ENCODE measurements around the gene DVL1. TPM values are rescaled to one million over a fixed set of nuclear protein-coding genes. Genes with fewer than 3 reads are reported as not detected.
"Not testable (repeated sequence)": the region's sequence is repeated elsewhere in the genome, so short reads cannot be mapped to it uniquely, and the experiment has no call there.

The DVL1 gene
- total RNA-seq, 2 donors from 2014 or later = 46.6 to 52.2 TPM

GRCh38 chr1:1318777-1319645 is 30.2 kb downstream of the DVL1 start:
- H3K36me3 Mint-ChIP-seq (ENCODE audit: insufficient read depth in 2 of 2) = peaks cover 5 to 9% of the 10 kb centered on the region in 2 donors

GRCh38 chr1:1318131-1318652 is 31.0 kb downstream of the DVL1 start:
- no peaks in the 10 kb centered on the region for H3K9me3 Mint-ChIP-seq
- no peak for ATAC-seq (replicated peaks in 1 of 2)
- H3K36me3 Mint-ChIP-seq (ENCODE audit: insufficient read depth in 2 of 2) = peaks cover 2 to 7% of the 10 kb centered on the region in 2 donors
- H3K4me1 Mint-ChIP-seq (ENCODE audit: low read depth) = peaks cover 13% of the 10 kb centered on the region
- H3K4me3 Mint-ChIP-seq = no peak overlapping the region
- no peaks in the 10 kb centered on the region for H3K27me3 Mint-ChIP-seq (ENCODE audit: low read depth)
- H3K27ac Mint-ChIP-seq = no peak overlapping the region
- DNase-seq = no peak

More at GRCh38 chr1:1318777-1319645, 30.2 kb downstream of the DVL1 start:
- DNase-seq (no peak), ATAC-seq (replicated peaks in 1 of 2) (peak in 1 of 2 donors; percentile 16)
- Mint-ChIP-seq H3K27me3 (ENCODE audit: low read depth) (no peaks in the 10 kb centered on the region), H3K4me3 (no peak overlapping the region), H3K27ac (peak overlapping the region; percentile 52), H3K4me1 (ENCODE audit: low read depth) (peaks cover 19% of the 10 kb centered on the region), H3K9me3 (no peaks in the 10 kb centered on the region)

DNA sequence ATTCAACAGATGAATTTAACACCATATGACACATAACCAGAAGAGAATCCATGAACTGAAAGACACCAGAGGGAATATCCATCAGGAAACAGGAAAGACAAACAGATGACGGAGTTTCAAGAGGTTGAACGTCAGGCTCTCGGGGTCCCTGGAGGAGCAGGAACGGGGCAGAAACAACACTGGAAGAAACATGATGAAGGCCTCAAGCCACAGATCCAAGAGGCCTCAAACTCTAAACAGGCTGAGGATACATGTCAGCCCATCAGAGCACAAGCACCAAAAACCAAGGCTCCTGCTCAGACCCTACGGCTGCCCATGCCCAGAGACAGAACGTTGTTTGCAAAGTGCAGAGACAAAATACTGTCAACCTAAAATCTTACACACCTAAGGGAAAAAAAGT is 31.8 kb downstream of the DVL1 start:
- Mint-ChIP-seq H3K4me1 (ENCODE audit: low read depth) (peaks cover 5% of the 10 kb centered on the region), H3K4me3 (no peak overlapping the region), H3K27me3 (ENCODE audit: low read depth) (no peaks in the 10 kb centered on the region), H3K9me3 (no peaks in the 10 kb centered on the region), H3K27ac (no peak overlapping the region), H3K36me3 (ENCODE audit: insufficient read depth in 2 of 2) (peaks cover 0 to 7% of the 10 kb centered on the region in 2 donors)
- ATAC-seq (replicated peaks in 1 of 2) (no peak), DNase-seq (no peak)

- H3K4me1 Mint-ChIP-seq (ENCODE audit: low read depth); H3K36me3 Mint-ChIP-seq (ENCODE audit: insufficient read depth in 2 of 2); H3K9me3 Mint-ChIP-seq; H3K27me3 Mint-ChIP-seq (ENCODE audit: low read depth); ATAC-seq (replicated peaks in 1 of 2); H3K27ac Mint-ChIP-seq; H3K4me3 Mint-ChIP-seq; DNase-seq: not testable (repeated sequence)
Observed at GRCh38 chr1:1316199-1316598, 33.0 kb downstream of the DVL1 start.

DNA sequence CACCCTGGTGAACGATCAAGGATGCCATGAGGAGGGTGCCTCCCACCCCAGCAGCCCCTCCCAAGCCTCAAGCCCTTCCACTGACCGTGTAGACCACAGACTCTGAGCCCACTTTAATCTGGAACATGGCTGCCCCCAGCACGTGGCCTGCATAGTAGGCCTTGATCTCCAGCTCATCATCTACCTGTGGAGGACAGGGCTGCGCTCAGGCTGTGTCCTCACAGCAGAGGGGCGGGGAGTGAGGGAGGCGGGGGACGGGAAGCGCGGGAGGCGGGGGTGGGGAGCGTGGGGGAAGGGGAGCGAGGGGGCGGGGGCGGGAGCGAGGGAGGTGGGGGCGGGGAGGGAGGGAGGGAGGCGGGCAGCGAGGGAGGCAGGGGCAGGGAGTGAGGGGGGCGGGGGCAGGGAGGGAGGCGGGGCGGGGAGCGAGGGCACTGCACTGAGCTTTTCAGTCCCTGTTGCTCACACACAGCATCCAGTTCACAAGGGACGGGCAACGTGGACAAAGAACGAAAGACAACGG is 33.7 kb downstream of the DVL1 start:
- DNase-seq (no peak), ATAC-seq (replicated peaks in 1 of 2) (no peak)
- H3K9me3 Mint-ChIP-seq = no peaks in the 10 kb centered on the region
- no peaks in the 10 kb centered on the region for H3K27me3 Mint-ChIP-seq (ENCODE audit: low read depth)
- H3K36me3 Mint-ChIP-seq (ENCODE audit: insufficient read depth in 2 of 2) = peaks cover 0 to 7% of the 10 kb centered on the region in 2 donors
- no peak overlapping the region for H3K27ac Mint-ChIP-seq
- H3K4me3 Mint-ChIP-seq = no peak overlapping the region
- no peaks in the 10 kb centered on the region for H3K4me1 Mint-ChIP-seq (ENCODE audit: low read depth)

- no peaks in the 10 kb centered on the region for H3K27me3 Mint-ChIP-seq (ENCODE audit: low read depth)
- no peak overlapping the region for H3K27ac Mint-ChIP-seq
- no peak for DNase-seq
- no peaks in the 10 kb centered on the region for H3K9me3 Mint-ChIP-seq
- peaks cover 0 to 7% of the 10 kb centered on the region in 2 donors for H3K36me3 Mint-ChIP-seq (ENCODE audit: insufficient read depth in 2 of 2)
- ATAC-seq (replicated peaks in 1 of 2) = no peak
- no peaks in the 10 kb centered on the region for H3K4me1 Mint-ChIP-seq (ENCODE audit: low read depth)
- H3K4me3 Mint-ChIP-seq = no peak overlapping the region
Observed at GRCh38 chr1:1314678-1315335, 34.4 kb downstream of the DVL1 start.

DNA sequence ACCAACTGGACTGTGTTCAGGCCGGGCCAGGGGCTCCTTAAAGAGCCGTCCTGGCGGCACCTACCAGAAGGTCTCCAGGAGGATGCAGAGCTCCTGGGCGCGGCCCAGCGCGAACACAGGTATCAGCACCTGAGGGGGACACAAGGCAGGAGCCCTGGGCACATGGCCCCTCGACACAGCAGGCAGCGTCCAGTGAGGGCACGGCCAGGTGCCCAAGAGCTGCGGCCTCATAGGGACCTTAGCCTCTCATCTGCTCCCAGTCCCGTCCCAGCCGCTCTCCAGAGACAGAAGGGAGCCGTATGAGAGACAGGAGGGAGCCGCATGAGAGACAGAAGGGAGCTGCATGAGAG is 35.0 kb downstream of the DVL1 start:
- Mint-ChIP-seq H3K27ac (no peak overlapping the region), H3K4me1 (ENCODE audit: low read depth) (no peaks in the 10 kb centered on the region), H3K36me3 (ENCODE audit: insufficient read depth in 2 of 2) (peaks cover 0 to 4% of the 10 kb centered on the region in 2 donors), H3K9me3 (no peaks in the 10 kb centered on the region), H3K27me3 (ENCODE audit: low read depth) (no peaks in the 10 kb centered on the region), H3K4me3 (no peak overlapping the region)
- ATAC-seq (replicated peaks in 1 of 2) (no peak), DNase-seq (no peak)

DNA sequence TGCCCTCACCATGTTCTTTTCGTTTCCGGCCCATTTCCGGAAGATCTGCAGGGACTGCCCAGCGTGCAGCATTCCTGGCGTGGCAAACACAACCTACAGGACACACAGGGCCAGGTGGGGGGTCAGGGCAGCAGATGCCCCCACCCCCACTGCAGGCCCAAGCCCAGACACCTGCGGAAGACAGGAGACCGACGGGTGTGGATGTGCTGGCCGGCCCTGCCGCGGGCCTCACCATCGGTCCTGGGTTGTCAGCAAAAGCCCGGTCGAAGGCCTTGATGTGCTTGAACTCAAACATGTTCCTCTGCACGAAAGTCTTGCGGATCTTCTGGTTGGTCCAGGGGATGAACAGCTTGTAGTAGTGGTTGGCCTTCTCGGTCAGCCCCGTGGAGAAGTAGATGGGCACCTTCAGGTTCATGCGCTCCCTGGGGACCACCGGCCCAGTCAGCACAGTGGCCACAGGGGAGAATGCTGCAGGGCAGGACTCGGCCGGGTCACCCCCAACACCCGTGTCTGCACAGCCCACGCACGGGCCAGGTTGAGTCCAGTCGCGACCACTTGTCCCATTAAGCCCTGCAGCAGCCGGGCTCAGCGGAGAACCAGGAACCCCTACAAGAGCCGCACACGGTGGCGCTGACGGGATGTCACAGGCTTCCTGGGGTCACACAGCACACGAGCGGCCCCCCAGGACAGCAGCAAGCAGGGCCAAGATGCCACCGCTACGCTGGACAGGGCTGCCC is 35.5 kb downstream of the DVL1 start:
- Mint-ChIP-seq H3K4me1 (ENCODE audit: low read depth) (no peaks in the 10 kb centered on the region), H3K27ac (no peak overlapping the region), H3K4me3 (no peak overlapping the region)

GRCh38 chr1:1312450-1313314 is 36.5 kb downstream of the DVL1 start:
- DNase-seq (no peak), ATAC-seq (replicated peaks in 1 of 2) (no peak)
- no peaks in the 10 kb centered on the region for H3K9me3 Mint-ChIP-seq
- no peak overlapping the region for H3K27ac Mint-ChIP-seq
- H3K4me3 Mint-ChIP-seq = no peak overlapping the region
- no peaks in the 10 kb centered on the region for H3K4me1 Mint-ChIP-seq (ENCODE audit: low read depth)
- peaks cover 0 to 1% of the 10 kb centered on the region in 2 donors for H3K36me3 Mint-ChIP-seq (ENCODE audit: insufficient read depth in 2 of 2)
- H3K27me3 Mint-ChIP-seq (ENCODE audit: low read depth) = no peaks in the 10 kb centered on the region

More for the DNA sequence above, 35.5 kb downstream of the DVL1 start:
- Mint-ChIP-seq H3K9me3 (no peaks in the 10 kb centered on the region), H3K36me3 (ENCODE audit: insufficient read depth in 2 of 2) (peaks cover 0 to 1% of the 10 kb centered on the region in 2 donors), H3K27me3 (ENCODE audit: low read depth) (no peaks in the 10 kb centered on the region)
- no peak for DNase-seq
- ATAC-seq (replicated peaks in 1 of 2) = no peak

DNA sequence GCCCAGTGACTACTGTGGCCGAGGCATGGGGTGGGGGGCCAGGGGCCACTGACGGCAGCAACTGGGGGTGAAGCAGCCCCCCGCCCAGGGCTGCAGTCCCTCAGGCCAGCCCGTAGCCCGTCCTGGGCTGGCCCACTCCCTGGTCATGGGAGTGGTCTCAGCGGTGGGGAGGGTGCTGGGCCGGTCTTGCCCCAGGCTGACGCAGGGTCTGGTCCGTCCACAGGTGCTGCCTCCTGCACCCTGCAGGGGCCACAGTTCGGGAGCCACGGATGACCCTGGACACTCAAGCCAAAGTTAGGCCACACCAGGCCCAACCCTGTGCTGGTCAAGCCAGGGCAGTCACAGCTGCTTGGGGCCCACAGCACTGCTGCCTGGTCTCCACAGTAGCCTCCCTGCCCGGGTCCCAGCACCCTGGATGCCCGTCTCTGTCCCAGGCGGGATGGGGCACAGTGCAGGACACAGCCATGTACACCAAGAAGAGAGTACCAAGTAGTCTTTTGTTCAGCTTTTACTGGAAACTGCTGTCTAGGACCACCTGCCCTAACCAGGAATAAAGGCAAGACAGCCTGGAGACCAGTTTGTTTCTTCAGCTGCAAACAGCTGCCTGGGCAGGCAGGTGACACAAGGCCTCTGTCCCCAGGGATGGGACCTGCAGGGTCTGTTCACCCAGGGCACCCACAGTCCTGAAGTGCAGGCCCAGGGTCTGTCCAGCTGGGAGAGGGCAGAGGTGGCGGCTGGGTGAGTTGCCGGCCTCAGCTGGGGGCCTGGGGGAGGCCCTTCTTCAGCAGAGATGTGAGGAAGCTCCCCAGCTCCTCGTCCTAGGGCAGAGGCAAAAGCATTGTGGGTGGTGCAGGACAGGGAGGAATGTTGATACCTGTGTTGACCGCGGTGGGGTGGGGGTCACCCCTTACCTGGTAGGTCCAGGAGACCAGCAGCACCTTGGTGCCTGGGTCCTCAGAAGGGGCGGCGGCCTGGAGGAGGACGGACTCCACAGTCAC is 37.8 kb downstream of the DVL1 start:
- H3K4me1 Mint-ChIP-seq (ENCODE audit: low read depth) = peaks cover 7% of the 10 kb centered on the region
- no peaks in the 10 kb centered on the region for H3K27me3 Mint-ChIP-seq (ENCODE audit: low read depth)
- no peaks in the 10 kb centered on the region for H3K9me3 Mint-ChIP-seq
- peaks cover 0 to 1% of the 10 kb centered on the region in 2 donors for H3K36me3 Mint-ChIP-seq (ENCODE audit: insufficient read depth in 2 of 2)
- ATAC-seq (replicated peaks in 1 of 2) = no peak
- DNase-seq = no peak
- H3K4me3 Mint-ChIP-seq = no peak overlapping the region
- H3K27ac Mint-ChIP-seq = no peak overlapping the region

- Mint-ChIP-seq H3K36me3 (ENCODE audit: insufficient read depth in 2 of 2) (peaks cover 0 to 1% of the 10 kb centered on the region in 2 donors), H3K27ac (no peak overlapping the region), H3K4me1 (ENCODE audit: low read depth) (peaks cover 15% of the 10 kb centered on the region), H3K9me3 (no peaks in the 10 kb centered on the region), H3K4me3 (peak overlapping the region; percentile 32 to 78), H3K27me3 (ENCODE audit: low read depth) (no peaks in the 10 kb centered on the region)
- no peak for ATAC-seq (replicated peaks in 1 of 2)
- no peak for DNase-seq
Observed at GRCh38 chr1:1310476-1311053, 38.7 kb downstream of the DVL1 start.

All from activated T-cell treated with anti-CD3 and anti-CD28 coated beads, Interleukin-2, amount 50 U/mL, for 72 hours (primary cell).